ENCODE results near the gene PITPNC1.

PITPNC1 gene

GRCh38 chr17:67636834-67637520 is 259.9 kb downstream of the PITPNC1 start:
- CTCF ChIA-PET = interaction anchor here (1.7 to 1.9 kb wide), 2 partner anchors 258 to 262 kb away, joined by 7 to 8 read pairs; no protein-coding TSS in a partner anchor
- H3K4me3 ChIP-seq (ENCODE audit: low read depth, low read length) = no peak overlapping the region
- no peak for DNase-seq (ENCODE audit: low read depth, low spot score)
- no peak for TF ChIP-seq CTCF (IDR thresholded peaks at IDR 0.05; ENCODE audit: insufficient read depth, low read length, missing control alignments)
- POLR2A ChIA-PET = interaction anchor here (0.7 kb wide), 1 partner anchor 34 kb away, joined by 3 read pairs; no protein-coding TSS in a partner anchor

- ChIA-PET POLR2A (no interaction called here), CTCF (interaction anchor here (0.7 to 3.0 kb wide), 5 partner anchors 8 to 263 kb away, joined by 3 to 12 read pairs (median 8); no protein-coding TSS in a partner anchor)
- TF ChIP-seq CTCF (IDR thresholded peaks at IDR 0.05; ENCODE audit: insufficient read depth, low read length, missing control alignments) = no peak
- no peak overlapping the region for H3K4me3 ChIP-seq (ENCODE audit: low read depth, low read length)
- no peak for DNase-seq (ENCODE audit: low read depth, low spot score)
Observed at GRCh38 chr17:67637901-67638641, 261.0 kb downstream of the PITPNC1 start.

- ChIA-PET POLR2A (no interaction called here), CTCF (interaction anchor here (1.6 to 3.0 kb wide), 3 partner anchors 8 to 260 kb away, joined by 4 to 12 read pairs (median 8); no protein-coding TSS in a partner anchor)
- TF ChIP-seq CTCF (IDR thresholded peaks at IDR 0.05; ENCODE audit: insufficient read depth, low read length, missing control alignments) = no peak
Observed at GRCh38 chr17:67638871-67639270, 261.8 kb downstream of the PITPNC1 start.

GRCh38 chr17:67639555-67639954 is 262.5 kb downstream of the PITPNC1 start:
- no peak for DNase-seq (ENCODE audit: low read depth, low spot score)
- no peak for TF ChIP-seq CTCF (IDR thresholded peaks at IDR 0.05; ENCODE audit: insufficient read depth, low read length, missing control alignments)
- ChIA-PET POLR2A (no interaction called here), CTCF (interaction anchor here (1.6 to 3.0 kb wide), 3 partner anchors 9 to 260 kb away, joined by 4 to 12 read pairs (median 8); no protein-coding TSS in a partner anchor)
- no peak overlapping the region for H3K4me3 ChIP-seq (ENCODE audit: low read depth, low read length)

More at GRCh38 chr17:67638871-67639270, 261.8 kb downstream of the PITPNC1 start:
- no peak overlapping the region for H3K4me3 ChIP-seq (ENCODE audit: low read depth, low read length)
- DNase-seq (ENCODE audit: low read depth, low spot score) = no peak

- CTCF ChIA-PET = interaction anchor here (1.6 to 3.0 kb wide), 3 partner anchors 9 to 261 kb away, joined by 4 to 12 read pairs (median 8); no protein-coding TSS in a partner anchor
- POLR2A ChIA-PET = no interaction called here
Observed at GRCh38 chr17:67639979-67640378, 262.9 kb downstream of the PITPNC1 start.

More at GRCh38 chr17:67639979-67640378, 262.9 kb downstream of the PITPNC1 start:
- no peak for TF ChIP-seq CTCF (IDR thresholded peaks at IDR 0.05; ENCODE audit: insufficient read depth, low read length, missing control alignments)
- no peak for DNase-seq (ENCODE audit: low read depth, low spot score)
- no peak overlapping the region for H3K4me3 ChIP-seq (ENCODE audit: low read depth, low read length)
